ENCODE measurements around the gene TXNDC2.
"Not testable (repeated sequence)": the region's sequence is repeated elsewhere in the genome, so short reads cannot be mapped to it uniquely, and the experiment has no call there.

Gene TXNDC2

DNA sequence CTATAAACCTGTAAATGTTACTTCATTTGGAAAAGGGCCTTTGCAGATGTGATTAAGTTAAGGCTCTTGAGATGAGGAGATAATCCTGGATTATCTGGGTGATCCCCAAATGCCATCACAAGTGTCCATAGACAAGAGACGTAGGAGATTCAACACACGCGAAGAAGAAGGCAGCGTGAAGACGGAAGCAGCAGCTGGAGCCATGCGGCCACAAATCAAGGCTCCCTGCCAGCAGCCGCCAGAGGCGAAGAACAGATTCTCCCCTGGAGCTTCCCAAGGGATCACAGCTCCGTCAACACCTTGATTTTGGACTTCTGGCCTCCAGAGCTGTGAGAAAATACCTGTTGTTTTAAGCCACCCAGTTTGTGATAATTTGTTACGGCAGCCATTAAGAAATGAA, 17.1 kb downstream of the TXNDC2 start:
- TF ChIP-seq, protein P1, sequence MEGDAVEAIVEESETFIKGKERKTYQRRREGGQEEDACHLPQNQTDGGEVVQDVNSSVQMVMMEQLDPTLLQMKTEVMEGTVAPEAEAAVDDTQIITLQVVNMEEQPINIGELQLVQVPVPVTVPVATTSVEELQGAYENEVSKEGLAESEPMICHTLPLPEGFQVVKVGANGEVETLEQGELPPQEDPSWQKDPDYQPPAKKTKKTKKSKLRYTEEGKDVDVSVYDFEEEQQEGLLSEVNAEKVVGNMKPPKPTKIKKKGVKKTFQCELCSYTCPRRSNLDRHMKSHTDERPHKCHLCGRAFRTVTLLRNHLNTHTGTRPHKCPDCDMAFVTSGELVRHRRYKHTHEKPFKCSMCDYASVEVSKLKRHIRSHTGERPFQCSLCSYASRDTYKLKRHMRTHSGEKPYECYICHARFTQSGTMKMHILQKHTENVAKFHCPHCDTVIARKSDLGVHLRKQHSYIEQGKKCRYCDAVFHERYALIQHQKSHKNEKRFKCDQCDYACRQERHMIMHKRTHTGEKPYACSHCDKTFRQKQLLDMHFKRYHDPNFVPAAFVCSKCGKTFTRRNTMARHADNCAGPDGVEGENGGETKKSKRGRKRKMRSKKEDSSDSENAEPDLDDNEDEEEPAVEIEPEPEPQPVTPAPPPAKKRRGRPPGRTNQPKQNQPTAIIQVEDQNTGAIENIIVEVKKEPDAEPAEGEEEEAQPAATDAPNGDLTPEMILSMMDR (IDR thresholded peaks at IDR 0.05; ENCODE audit: low read depth, low read length, missing control alignments): no peak
- DNase-seq (ENCODE audit: low read depth): no peak
- no peak overlapping the region for H3K4me3 ChIP-seq (ENCODE audit: low read depth, low read length)

DNA sequence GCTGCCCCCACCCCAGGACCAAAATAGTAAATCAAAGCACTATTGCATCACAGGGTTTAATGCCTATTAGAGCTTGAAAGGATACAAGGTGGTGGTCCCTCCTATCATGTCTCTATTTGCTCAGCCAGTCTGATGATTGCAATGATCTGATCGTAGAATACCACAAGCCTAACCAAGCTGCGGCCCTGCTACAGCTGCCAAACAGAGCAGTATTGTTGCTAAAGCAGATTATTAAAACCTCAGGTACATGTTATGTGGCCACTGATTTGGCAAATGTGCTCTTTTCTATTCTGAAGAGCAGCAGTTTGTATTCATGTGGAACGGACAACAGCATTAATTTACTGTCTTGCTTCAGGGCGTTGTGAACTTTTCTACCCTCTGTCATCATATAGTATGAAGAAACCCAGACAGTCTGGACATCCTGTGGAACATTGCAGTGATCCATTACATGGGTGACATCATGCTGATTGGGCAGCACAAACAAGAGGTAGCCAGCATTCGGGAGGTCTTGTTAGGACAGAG, 19.7 kb downstream of the TXNDC2 start:
- TF ChIP-seq, protein P1 (IDR thresholded peaks at IDR 0.05; ENCODE audit: low read depth, low read length, missing control alignments): no peak
- no peak overlapping the region for H3K4me3 ChIP-seq (ENCODE audit: low read depth, low read length)
- no peak for DNase-seq (ENCODE audit: low read depth)

DNA sequence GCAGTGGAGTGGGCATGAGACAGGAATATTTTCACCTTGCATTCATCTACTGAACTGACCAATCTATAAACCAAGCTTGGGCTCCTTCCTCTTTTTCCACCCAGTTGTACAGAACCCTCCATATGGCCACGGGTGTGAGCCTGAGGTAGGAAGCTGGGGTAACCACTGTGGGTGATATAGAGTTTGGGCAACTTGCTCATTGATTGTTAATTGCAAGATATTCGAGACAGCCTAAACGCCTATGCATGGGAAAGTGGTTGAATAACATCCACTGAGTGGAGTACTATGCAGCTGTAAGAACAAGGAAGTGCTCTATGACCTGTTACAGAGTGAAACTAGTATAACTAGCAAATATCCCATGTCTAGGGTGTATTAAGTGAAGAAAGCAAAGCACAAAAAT, 20.7 kb downstream of the TXNDC2 start:
- H3K4me3 ChIP-seq (ENCODE audit: low read depth, low read length): no peak overlapping the region
- TF ChIP-seq, protein P1 (IDR thresholded peaks at IDR 0.05; ENCODE audit: low read depth, low read length, missing control alignments): no peak
- DNase-seq (ENCODE audit: low read depth): no peak

DNA sequence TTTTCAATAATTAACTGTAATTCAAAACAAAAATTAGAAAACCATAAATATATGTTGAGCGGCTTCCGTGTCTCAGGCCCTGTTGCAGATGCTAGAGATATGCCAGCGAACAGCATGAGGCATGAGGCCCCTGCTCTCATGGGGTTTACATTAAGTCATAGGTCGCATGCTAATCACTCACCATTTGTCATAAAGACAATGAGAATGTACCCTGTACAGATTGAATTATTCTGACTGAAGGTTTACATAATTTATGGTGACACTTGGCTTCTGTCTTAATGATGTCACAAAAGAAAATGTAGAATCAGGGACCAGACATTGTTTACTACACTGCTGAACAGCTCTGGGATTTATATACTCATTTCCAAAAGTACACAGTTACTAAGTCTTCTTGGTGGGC, 22.1 kb downstream of the TXNDC2 start:
- no peak overlapping the region for H3K4me3 ChIP-seq (ENCODE audit: low read depth, low read length)
- TF ChIP-seq, protein P1 (IDR thresholded peaks at IDR 0.05; ENCODE audit: low read depth, low read length, missing control alignments): no peak
- DNase-seq (ENCODE audit: low read depth): no peak

DNA sequence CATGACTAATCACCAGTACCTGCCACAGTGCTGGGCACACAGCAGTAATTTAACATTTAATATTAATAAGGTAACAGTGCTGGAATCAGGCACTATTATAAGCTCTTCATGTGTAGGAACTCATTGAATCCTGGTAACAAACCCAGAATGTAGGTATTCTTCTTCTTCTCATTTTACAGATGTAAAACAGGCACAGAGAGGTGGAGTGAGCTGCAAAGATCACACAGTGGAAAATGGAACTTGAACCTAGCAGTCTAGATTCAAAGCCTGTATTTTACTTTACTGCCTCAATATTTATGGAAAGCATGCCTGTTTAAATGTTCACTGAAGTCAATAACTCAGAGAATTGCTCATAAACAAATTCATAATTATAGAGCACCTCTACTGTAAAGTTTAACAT, 24.3 kb downstream of the TXNDC2 start:
- no peak overlapping the region for H3K4me3 ChIP-seq (ENCODE audit: low read depth, low read length)
- no peak for DNase-seq (ENCODE audit: low read depth)
- TF ChIP-seq, protein P1 (IDR thresholded peaks at IDR 0.05; ENCODE audit: low read depth, low read length, missing control alignments): no peak

DNA sequence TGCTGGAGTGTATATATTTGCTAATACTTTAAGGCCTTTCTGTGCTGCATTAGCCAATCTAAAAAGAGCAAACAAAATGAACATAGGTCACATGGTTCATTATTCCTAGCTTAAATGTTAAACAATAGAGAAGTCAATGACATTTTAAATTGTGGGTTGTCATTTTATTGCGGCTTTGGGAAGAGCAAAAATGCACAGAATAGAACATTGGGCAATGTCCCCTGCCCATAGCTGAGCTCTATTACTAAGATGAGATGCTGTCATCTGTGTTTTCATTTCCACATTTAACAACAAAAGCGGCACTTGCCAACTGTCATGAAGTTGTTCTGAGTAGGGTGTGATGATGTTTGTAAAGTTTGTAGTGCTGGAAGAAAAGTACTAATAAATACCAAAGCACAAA, 24.9 kb downstream of the TXNDC2 start:
- DNase-seq (ENCODE audit: low read depth): no peak
- TF ChIP-seq, protein P1 (IDR thresholded peaks at IDR 0.05; ENCODE audit: low read depth, low read length, missing control alignments): no peak
- no peak overlapping the region for H3K4me3 ChIP-seq (ENCODE audit: low read depth, low read length)

DNA sequence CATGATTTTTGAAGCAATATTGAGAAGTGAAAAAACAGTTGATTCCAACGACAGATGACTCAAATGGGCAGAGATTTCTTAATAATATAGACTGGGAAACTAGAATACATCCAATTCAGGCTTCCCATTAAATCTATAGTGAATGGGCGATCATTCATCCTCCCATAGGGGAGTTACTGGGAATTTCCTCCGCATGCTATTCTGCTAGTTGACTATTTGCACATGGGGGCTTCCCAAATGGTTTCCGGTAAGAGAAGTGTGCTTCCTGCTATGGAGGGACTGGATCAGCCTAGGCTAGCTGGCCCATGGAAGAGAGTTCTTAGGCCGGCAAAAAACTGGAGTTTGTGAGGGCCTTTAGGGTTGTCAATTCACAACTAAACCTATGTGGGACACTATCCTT, 25.5 kb downstream of the TXNDC2 start:
- H3K4me3 ChIP-seq (ENCODE audit: low read depth, low read length): no peak overlapping the region
- no peak for DNase-seq (ENCODE audit: low read depth)
- TF ChIP-seq, protein P1 (IDR thresholded peaks at IDR 0.05; ENCODE audit: low read depth, low read length, missing control alignments): no peak

DNA sequence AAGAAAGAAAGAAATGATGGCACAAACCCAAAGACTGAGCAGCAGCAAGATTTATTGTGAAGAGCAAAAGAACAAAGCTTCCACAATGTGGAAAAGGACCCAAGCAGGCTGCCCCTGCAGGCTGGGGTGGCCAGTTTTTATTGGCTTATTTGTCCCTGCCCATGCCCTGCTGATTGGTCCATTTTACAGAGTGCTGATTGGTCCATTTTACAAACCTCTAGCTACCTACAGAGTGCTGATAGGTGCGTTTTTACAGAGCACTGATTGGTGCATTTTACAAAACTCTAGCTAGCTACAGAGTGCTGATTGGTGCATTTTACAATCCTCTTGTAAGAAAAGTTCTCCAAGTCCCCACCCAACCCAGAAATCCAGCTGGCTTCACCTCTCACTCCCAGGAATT, 26.5 kb downstream of the TXNDC2 start:
- not testable (repeated sequence) for DNase-seq (ENCODE audit: low read depth); H3K4me3 ChIP-seq (ENCODE audit: low read depth, low read length)
